Mammary epithelial cell (primary cell): ENCODE results near the gene GALR3.

Experiments used
- CTCF ChIP-seq, 2 donors: IDR thresholded peaks in 1 of 2; conservative IDR thresholded peaks in 1 of 2; 2 replicates each; pipeline ENCODE4 v1.5.1; 2011 to 2012; ENCODE audit warnings: inconsistent platforms in 2 of 2, low read length in 2 of 2, mild to moderate bottlenecking in 2 of 2, control low read depth in 1 of 2, low read depth in 1 of 2; ENCODE audit not compliant: insufficient read depth in 1 of 2; ENCODE audit errors: extremely low read depth in 1 of 2
- EZH2 ChIP-seq: IDR thresholded peaks from 2 replicates; pipeline ENCODE4 v1.6.1; 2012; ENCODE audit warnings: low read length, inconsistent platforms, borderline replicate concordance

- TF ChIP-seq CTCF (conservative IDR thresholded peaks at IDR 0.05 in 1 of 2, IDR thresholded peaks at IDR 0.05 in 1 of 2; ENCODE audit: extremely low read depth in 1 of 2, insufficient read depth in 1 of 2, low read depth in 1 of 2, low read length in 2 of 2) (no peak), EZH2 (no peak)
Observed at GRCh38 chr22:37848587-37849088, 25.5 kb downstream of the GALR3 start.
